ENCODE data around the gene METTL17.
"Not testable (repeated sequence)": the region's sequence is repeated elsewhere in the genome, so short reads cannot be mapped to it uniquely, and the experiment has no call there.

Gene METTL17

DNA sequence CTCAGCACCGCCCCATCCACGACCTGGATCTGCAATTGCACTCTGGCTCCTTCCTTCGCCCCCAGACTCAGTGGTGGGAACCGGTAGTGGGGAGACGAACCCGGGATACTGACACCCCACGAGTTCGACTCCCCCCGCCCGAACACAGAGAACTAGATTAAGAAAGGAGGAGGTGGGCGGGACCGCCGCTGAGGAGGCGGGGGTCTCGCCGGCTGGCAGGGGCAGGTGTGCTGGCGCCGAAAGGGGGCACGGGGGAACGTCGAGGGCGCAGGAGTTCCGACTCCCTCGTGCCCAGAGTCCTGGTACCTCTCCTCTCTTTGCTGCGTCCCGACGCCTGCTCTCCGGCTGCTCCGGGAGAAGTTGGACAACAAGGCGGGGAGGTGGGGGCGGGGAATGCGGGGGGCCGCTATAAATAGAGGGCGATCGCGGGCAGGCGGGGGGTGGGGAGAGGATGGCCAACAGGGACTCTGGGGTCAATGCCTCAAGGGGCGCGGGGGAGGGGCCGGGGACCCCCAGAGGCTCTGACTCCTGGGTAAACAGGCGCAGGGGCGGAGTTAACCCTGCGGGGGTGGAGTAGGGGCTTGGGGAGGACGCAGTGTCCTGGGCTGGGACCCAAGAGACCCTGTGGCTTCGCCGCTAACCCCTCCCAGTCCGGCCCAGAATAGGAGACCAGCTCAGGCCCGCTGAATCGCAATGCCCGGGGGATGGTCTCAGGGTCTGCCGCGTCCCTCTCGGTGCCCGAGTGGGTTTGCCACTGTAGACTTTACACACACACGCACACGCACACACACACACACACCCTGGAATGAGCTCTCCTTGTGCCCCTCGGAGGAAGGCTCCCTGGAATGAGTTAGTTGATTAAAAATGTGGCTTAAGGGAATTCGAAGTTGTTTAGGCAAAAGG is 35.8 kb downstream of the METTL17 start:
- no peak for DNase-seq (ENCODE audit: low spot score)

DNA sequence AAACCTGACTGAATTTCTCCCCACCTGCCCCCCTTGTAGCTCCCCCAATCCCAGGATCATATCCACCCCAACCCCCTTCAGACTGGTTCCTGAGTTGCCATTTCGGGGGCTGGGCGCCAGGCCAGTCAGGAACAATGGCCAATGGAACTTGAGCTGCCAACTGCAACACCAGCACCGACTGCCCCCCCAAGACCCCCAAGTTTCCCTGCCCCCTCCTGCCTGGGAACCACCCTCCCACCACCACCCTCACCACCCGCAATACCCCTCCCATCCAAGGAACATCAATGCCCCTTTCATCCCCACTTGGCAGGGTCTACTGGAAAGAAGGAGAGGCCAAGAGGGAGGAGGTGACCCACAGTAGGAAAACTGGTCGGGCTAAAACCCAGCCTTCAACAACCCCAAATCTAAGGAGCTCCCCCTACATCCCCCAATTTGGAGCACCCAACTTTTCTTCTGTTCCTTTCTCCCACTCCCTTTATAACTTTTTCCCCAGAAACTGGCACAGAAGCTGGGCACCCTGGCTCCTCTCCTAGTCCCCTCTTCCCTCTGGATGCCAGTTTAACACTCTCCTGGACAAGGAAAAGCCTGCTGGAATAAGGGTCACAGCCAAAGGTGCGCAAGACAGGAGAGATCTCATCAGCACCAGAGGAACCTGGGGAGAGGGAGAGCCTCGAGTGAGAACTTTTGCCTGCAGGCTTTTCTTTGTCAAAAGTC is 36.7 kb downstream of the METTL17 start:
- DNase-seq (ENCODE audit: low spot score) = no peak

DNA sequence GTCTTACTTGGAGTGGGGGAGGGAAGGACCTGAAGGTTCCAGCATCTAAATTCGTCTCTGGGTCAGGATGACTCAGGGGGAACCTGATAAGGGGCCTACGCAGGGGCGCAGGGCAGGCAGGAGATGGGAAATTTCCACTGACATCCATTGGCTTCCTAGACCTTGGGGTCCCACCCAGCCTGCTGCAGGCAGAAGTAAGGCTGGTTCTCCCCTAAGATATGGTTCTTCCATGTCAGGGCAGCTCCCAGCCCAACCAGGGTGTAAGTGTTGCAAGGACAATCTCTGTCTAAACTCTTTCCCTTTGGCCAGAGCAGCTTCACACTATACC is 37.2 kb downstream of the METTL17 start:
- no peak for DNase-seq (ENCODE audit: low spot score)

DNA sequence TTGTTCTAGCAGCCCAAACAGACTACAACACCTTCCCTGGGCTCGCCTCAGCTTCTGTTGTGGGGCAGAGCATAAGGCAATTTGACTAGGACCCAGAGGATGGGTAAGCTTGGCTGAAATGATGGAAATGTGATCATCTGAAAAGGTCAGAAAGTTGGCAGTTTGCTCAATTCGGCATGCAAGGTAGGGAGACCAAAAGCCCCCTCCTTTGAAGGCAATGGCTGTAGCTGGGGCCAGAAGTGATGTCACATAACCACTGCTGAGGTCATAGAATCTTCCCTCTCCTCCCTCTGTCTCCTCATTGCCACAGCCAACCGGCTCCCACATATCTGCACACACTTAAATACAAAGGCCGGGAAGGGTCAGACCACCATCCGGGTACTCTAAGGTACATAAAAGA is 40.1 kb downstream of the METTL17 start, which contains the start of gene TPPP2:
Gene TPPP2 (plus strand): TSS at position 301 of the 400 bp plus-strand sequence. CDS start 365 bp downstream, outside the sequence.
- no peak for DNase-seq (ENCODE audit: low spot score)

DNA sequence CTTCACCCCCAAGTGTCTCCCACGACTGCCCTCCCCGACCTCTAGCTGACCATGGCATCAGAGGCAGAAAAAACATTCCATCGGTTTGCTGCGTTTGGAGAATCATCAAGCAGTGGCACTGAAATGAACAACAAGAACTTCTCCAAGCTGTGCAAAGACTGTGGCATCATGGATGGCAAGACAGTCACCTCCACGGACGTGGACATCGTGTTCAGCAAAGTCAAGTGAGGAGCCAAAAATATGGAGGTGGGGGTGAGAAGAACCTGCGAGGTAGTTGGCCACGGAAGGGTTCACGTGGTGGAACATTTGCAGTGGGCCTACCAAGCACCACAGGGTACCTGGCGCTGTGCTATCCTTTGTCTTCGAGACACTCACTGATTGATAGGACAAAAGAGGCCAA is 40.8 kb downstream of the METTL17 start:
- DNase-seq (ENCODE audit: low spot score) = no peak

DNA sequence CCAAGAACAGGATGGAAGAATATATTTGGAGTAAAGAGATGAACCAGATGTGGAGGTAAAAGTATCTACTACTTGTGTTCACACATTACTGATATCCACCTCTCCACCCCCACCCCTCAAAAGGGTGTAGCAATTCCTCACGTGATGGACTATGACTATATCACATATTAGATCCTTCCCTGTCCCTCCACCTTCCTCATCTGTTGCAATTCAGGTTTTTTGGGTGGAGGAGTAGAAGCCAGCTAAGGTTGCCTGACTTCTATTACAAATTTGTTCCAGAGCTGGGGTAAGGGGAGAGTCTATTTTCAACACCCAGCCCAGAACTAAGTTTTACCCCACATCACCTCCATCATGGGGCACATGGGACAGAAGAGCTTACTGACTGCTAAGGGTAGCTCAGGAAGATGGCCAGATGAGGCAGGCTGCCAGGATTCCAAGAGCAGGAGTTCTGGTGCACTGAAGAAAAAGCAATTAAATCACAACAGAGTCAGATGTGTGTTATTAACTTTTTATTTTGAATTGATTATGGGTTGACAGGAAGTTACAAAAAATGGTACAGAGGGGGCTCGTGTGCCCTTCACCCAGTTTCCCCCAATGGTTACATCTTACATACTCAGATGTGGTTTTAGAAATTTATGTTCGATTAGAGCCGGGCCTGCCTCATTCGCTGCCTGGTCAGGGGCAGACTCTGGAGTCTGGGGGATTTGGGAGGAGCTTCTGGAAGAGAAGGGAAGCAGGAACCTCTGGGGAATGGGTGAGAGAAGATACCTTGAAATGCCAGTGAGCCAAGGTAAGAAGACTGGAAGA is 42.7 kb downstream of the METTL17 start:
- no peak for DNase-seq (ENCODE audit: low spot score)

DNA sequence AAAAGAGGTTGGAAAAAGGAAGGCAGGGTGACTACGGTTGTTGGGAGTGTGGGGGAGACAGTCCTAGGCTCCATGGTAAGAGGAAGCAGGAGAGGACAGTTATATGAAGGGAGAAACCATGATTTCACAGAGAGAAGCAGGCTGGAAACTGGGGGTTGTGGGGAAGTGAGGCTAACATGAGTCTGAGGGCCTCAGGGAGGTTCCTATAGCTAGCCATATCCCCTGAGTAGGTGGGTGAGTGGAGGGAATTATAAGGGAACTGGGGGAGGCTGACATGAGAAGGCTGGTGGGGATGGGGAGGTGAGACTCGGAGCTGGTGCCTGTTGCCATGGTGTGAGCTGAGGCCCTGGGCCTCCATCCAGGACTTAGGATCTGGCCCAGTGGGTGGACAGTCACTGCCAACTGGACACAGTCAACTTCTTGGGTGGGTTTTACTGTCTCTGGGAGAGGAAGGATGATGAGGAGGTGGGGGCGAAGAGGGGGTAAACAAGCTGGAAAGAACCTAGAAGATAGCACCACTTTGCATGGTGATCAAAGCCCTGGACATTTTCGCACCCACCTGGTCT is 43.4 kb downstream of the METTL17 start:
- no peak for DNase-seq (ENCODE audit: low spot score)

DNA sequence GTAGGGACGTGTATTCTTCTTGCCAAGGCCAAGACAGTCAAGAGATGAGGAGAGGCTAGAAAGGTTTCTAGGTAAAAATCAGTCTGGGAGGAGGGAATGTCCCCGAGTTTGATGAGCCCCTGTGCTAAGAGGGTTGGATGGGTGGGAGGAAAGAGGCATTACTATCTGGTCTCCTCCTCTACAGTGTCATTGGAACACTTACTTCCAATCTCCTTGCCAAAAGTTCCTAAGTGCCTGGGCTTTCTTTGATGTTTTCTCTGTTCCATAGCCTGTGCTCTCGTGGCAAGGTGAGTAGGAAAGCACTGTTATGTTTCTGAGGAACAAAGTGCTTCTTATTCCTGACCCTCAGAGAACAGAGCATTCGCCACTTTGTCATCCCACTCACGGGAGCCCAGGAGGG is 44.9 kb downstream of the METTL17 start, which contains the start of gene RNASE13:
Gene RNASE13 (minus strand): TSS at position 101 of the 400 bp plus-strand sequence. CDS start 519 bp downstream, outside the sequence.
- DNase-seq (ENCODE audit: low spot score) = no peak

DNA sequence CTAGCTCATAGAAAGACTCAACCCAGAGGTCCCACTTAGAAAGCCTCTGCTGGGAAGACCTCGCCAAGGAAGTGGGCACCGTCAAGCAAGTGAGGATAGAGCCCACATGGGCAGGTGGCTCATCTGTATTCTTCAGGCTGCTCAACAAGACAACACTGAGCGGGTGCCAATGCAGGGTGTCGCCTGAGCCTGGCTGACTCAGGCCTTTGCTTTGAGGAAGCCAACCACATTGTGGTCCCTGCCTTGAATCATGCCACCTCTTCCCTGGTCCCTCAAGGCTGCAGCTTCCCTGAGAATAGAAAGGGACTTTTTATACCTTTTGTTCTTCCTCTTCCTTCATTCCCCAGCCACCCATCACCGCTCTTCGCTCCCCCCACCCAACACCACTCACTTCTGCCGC is 47.0 kb downstream of the METTL17 start:
- no peak for DNase-seq (ENCODE audit: low spot score)

DNA sequence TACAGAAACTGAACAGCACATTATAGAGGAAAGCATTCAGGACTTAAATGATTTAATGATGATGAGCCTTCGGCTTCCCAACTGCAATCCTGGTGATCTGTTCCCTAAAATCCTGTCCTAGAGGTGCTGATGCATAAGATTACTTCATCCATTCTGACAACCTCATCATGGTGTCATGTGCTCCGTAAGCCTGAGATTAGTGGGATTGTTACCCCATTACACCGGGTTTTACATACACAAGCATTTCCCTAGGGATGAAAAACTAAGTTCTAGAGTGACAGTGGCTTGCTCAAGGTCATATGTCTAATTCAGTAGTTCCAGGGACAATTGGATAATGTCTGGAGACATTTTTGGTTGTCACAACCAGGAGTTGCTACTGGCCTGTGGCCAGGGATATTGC is 47.4 kb downstream of the METTL17 start:
- DNase-seq (ENCODE audit: low spot score) = no peak

DNA sequence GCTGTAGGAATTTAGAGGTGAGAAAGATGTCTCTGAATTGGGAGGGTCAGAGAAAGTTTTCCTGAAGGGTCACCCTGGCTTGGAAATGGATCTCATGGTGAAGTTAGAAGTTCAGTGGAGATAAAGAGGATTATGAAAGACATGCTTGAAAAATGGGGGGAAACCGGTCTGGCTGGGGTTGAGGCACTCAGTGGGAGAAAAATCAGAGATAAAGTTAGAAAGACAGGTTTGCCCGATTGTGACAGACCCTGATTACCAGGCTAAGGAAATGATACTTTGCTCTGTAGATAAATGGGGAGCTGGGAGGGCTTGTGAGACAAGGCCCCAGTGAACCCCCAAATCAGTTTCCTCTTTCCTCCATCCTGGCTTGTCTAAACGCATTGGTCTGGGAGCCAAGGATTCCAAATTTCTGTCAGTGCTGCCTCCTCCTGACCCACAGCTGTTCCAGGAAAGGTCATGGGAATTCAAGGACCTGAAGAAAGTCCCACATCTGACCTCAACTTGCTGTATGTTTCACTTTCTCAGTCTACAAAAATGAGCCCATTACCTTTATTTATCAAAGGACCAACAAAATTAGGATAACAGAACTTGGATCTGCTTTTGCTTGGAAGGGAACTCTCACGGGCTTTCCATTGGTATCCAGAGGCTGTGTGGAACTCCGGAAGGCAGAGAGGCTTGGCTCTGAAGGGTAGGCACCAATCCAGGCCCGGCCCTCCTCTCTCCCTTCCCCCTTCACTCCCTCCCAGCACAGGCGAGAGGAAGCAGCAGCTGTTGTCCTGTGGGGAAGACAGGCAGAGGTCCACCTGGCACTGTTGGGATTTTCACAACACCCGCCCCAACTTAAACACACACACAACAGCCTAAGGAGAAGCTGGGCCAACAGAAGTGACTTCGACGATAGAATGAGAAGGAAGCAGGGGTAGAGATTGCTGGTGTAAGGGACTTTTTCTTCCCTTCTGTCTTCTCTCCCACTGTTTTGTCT is 49.0 kb downstream of the METTL17 start:
- no peak for DNase-seq (ENCODE audit: low spot score)

DNA sequence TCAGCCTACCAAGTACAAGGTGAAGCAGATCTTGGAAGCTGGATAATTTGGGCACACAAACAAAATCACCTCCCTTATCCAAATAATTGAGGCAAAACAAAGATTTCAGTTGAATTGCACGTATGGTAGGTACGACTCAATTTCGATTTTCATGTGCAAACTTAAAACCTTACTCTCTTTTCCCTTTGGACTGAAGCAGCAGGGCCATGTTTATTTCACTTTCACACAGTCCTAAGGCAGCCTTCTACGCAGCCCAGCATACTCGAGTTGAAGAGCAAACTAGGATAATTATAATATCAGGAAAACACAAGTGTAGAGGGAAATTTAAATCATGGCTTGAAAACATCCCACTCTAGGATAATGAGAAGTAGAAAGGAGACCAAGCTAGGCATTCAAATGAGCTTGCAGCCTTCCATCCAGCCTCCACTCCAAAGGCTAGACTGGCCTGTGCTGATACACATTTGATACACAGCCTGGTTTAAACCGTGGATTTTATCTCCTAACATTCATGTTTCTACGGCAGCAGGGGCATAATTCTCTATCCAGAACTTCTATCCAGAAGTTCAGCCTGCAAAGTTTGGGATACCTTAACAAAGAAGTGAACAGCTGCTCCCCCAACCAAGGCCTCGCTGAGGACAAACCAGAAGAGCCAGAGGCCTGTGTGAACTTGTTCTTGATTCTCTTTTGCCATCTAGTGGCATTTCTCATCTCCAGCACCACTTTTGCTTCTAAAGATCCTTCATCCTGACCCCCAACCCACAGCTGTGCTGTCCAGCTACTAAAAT is 50.0 kb downstream of the METTL17 start:
- DNase-seq (ENCODE audit: low spot score) = no peak

DNA sequence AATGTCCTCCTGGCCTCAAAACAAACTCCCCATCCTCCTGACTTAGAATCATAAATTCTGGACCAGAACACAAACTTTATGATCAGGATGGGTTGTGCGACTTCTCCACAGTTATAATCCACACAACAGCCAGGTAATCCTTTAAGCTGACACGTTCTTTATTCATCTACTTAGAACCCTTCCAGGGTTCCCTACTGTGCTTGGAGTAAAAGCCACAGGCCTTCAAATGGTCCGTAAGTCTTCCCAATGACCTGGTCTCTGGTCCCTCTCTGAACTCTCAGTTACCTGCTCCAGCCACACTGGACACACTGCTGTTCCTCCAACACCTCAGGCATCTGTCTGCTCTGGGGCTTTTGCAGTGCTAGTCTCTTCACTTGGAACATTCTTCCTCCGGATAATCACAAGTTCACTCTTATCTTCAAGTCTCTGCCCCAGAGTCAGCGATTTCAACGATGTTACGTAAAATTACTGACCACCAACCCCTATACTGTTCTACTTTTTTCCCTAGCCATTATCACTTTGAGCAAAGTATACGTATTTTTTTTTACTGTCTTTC is 50.7 kb downstream of the METTL17 start:
- DNase-seq (ENCODE audit: low spot score) = no peak

DNA sequence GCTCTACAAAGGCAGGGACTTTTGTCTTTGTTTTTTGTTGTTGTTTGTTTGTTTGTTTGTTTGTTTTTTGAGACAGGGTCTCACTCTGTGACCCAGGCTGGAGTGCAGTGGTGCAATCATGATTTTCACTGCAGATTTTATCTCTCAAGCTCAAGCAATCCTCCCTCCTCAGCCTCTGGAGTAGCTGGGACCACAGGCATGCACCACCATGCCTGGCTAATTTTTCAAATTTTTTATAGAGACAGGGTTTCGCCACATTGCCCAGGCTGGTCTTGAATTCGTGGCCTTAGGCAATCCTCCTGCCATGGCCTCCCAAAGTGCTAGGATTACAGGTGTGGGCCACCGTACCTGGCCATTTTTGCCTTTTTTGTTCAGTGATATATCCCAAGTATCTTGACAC is 51.2 kb downstream of the METTL17 start:
- DNase-seq (ENCODE audit: low spot score) = not testable (repeated sequence)

DNA sequence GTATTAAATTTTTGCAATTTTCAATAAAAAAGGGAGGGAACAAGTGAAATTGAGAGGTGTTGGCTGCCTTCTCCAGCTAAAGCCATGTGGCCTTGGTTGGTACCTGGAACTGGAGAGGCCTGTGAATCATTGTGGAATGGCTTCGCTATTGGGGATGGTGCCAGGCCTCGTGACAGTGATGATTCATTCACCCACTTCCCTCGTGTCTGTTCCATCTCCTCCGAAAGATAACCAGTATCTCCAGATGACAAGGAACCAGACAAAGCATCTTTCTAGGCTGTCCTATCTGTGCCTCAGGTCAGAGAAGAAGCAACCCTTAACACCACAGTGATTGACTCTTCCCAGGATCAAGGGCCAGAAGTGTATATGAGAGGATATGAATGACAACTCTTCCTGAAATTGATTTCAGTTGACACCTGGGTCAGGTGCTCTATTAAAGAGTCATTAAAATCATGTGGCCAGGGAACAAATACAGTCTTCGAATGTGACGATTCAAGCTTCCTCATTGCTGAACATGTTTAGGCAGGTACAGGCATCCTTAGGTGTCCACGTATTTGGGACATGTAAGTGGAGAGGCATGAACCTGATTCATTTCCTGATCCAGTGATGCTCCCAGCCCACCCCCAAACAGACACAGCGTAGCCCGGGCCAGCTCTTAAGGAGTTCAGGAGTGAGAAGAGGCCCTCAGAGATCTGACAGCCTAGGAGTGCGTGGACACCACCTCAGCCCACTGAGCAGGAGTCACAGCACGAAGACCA is 52.1 kb downstream of the METTL17 start, which contains the start of gene RNASE7:
Gene RNASE7 (plus strand): TSS at position 687 of the 758 bp plus-strand sequence. CDS start 631 bp downstream, outside the sequence.
- DNase-seq (ENCODE audit: low spot score) = no peak

DNA sequence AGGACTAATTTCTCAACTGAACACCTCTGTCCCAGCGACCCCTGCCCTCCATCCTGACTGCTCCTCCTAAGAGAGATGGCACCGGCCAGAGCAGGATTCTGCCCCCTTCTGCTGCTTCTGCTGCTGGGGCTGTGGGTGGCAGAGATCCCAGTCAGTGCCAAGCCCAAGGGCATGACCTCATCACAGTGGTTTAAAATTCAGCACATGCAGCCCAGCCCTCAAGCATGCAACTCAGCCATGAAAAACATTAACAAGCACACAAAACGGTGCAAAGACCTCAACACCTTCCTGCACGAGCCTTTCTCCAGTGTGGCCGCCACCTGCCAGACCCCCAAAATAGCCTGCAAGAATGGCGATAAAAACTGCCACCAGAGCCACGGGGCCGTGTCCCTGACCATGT is 53.1 kb downstream of the METTL17 start:
- no peak for DNase-seq (ENCODE audit: low spot score)

DNA sequence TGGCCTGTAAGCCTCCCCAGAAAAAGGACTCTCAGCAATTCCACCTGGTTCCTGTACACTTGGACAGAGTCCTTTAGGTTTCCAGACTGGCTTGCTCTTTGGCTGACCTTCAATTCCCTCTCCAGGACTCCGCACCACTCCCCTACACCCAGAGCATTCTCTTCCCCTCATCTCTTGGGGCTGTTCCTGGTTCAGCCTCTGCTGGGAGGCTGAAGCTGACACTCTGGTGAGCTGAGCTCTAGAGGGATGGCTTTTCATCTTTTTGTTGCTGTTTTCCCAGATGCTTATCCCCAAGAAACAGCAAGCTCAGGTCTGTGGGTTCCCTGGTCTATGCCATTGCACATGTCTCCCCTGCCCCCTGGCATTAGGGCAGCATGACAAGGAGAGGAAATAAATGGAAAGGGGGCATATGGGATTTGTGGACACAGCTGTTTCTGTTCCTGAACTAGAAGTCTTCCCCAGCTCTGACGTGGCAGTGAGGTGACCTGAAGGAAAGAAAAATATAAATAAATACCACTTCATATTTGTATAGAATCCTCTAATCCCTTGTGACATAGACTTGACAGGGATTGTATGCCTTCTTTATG is 53.7 kb downstream of the METTL17 start:
- no peak for DNase-seq (ENCODE audit: low spot score)

DNA sequence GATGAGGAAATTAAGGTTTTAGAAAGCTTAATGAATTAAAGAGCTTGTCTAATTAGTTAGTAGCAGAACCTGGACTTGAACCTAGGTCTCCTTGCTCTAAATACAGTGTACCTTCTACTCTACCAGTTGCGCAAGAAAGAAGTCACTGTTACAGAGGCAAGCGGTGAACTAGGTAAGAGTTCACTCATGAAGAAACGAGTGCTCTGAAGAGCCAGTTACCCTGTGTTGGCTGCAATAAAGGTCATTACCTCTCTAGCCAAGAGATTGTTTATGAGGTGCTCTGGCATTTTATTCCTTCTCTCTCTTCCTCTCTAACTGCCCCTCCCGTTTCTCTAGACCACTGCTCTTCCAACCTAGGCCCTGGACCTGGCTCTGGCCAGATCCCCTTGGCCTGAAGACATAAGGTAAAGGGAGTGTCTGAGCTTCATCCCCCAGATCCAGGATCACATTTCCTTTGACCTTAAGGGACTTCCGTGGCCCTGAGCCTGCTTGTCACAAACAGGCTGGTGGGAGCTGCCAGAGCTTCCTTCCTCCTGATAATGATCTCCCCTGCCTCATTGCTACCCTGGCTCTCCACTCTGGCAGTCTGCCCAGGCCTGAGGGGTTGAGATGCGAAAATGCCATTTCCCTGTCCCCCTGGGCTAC is 54.3 kb downstream of the METTL17 start:
- no peak for DNase-seq (ENCODE audit: low spot score)

Measured in hematopoietic multipotent progenitor cell treated with erythropoietin and hydrocortisone succinate and interleukin-3 and kit ligand, for 17 days (in vitro differentiated cells).